ENCODE results near the gene CYP4F11.
"Not testable (repeated sequence)": the region's sequence is repeated elsewhere in the genome, so short reads cannot be mapped to it uniquely, and the experiment has no call there.

Gene CYP4F11

GRCh38 chr19:15922021-15922420 is 12.3 kb downstream of the CYP4F11 start:
- DNase-seq (ENCODE audit: low spot score): no peak

- no peak for DNase-seq (ENCODE audit: low spot score)
Observed at GRCh38 chr19:15919243-15919642, 15.1 kb downstream of the CYP4F11 start.

GRCh38 chr19:15915109-15915508 is 19.2 kb downstream of the CYP4F11 start:
- no peak for DNase-seq (ENCODE audit: low spot score)

- no peak for DNase-seq (ENCODE audit: low spot score)
Observed at GRCh38 chr19:15913830-15914229, 20.5 kb downstream of the CYP4F11 start.

GRCh38 chr19:15913384-15913783 is 20.9 kb downstream of the CYP4F11 start:
- DNase-seq (ENCODE audit: low spot score): no peak

- DNase-seq (ENCODE audit: low spot score): no peak
Observed at GRCh38 chr19:15911599-15912235, 22.6 kb downstream of the CYP4F11 start.

GRCh38 chr19:15905026-15905425 is 29.3 kb downstream of the CYP4F11 start:
- DNase-seq (ENCODE audit: low spot score): no peak

GRCh38 chr19:15902898-15903297 is 31.4 kb downstream of the CYP4F11 start:
- not testable (repeated sequence) for DNase-seq (ENCODE audit: low spot score)

- no peak for DNase-seq (ENCODE audit: low spot score)
Observed at GRCh38 chr19:15902254-15902653, 32.1 kb downstream of the CYP4F11 start.

- DNase-seq (ENCODE audit: low spot score): no peak
Observed at GRCh38 chr19:15900504-15900903, 33.8 kb downstream of the CYP4F11 start.

- not testable (repeated sequence) for DNase-seq (ENCODE audit: low spot score)
Observed at GRCh38 chr19:15900032-15900431, 34.3 kb downstream of the CYP4F11 start.

- DNase-seq (ENCODE audit: low spot score): not testable (repeated sequence)
Observed at GRCh38 chr19:15899561-15899960, 34.8 kb downstream of the CYP4F11 start.

GRCh38 chr19:15897738-15898276 is 36.5 kb downstream of the CYP4F11 start, which contains the start of gene CYP4F2:
CYP4F2 (minus strand) TSS chr19:15898074; CDS start chr19:15897611, 463 bp downstream.
- no peak for DNase-seq (ENCODE audit: low spot score)

GRCh38 chr19:15897026-15897737 is 37.1 kb downstream of the CYP4F11 start:
- DNase-seq (ENCODE audit: low spot score): no peak

GRCh38 chr19:15895876-15896430 is 38.4 kb downstream of the CYP4F11 start:
- no peak for DNase-seq (ENCODE audit: low spot score)

GRCh38 chr19:15894359-15894758 is 40.0 kb downstream of the CYP4F11 start:
- DNase-seq (ENCODE audit: low spot score): no peak

GRCh38 chr19:15893477-15893876 is 40.9 kb downstream of the CYP4F11 start:
- DNase-seq (ENCODE audit: low spot score): no peak

- no peak for DNase-seq (ENCODE audit: low spot score)
Observed at GRCh38 chr19:15892012-15892411, 42.3 kb downstream of the CYP4F11 start.

GRCh38 chr19:15891434-15891833 is 42.9 kb downstream of the CYP4F11 start:
- DNase-seq (ENCODE audit: low spot score): no peak

GRCh38 chr19:15889339-15889738 is 45.0 kb downstream of the CYP4F11 start:
- DNase-seq (ENCODE audit: low spot score): not testable (repeated sequence)

GRCh38 chr19:15885919-15886318 is 48.4 kb downstream of the CYP4F11 start:
- DNase-seq (ENCODE audit: low spot score): no peak

GRCh38 chr19:15885167-15885566 is 49.2 kb downstream of the CYP4F11 start:
- no peak for DNase-seq (ENCODE audit: low spot score)

- DNase-seq (ENCODE audit: low spot score): not testable (repeated sequence)
Observed at GRCh38 chr19:15883329-15883728, 51.0 kb downstream of the CYP4F11 start.

Measured in NAMALWA (cell line).